ENCODE results near the gene FGF1. TPM values are rescaled to one million over a fixed set of nuclear protein-coding genes. Genes with fewer than 3 reads are reported as not detected.

Gene FGF1
- not detected for polyA plus RNA-seq

GRCh38 chr5:142685418-142686209, at the start of gene FGF1:
Gene FGF1, minus strand, starts transcription at chr5:142686090. Its CDS starts 71,963 bp downstream, at chr5:142614127.
- no peak for DNase-seq
- no peak within 1 kb of the TSS for H3K4me3 Mint-ChIP-seq

GRCh38 chr5:142727735-142728047, 41.8 kb upstream of the FGF1 start:
- Mint-ChIP-seq H3K36me3 (peaks cover 0 to 4% (median 0%) of the 10 kb centered on the region in 3 donors), H3K9me3 (no peaks in the 10 kb centered on the region), H3K27ac (no peak overlapping the region), H3K4me1 (peaks cover 9 to 10% of the 10 kb centered on the region in 2 donors), H3K4me3 (no peak overlapping the region), H3K27me3 (ENCODE audit: low read depth in 3 of 3) (peaks cover 0 to 3% (median 2%) of the 10 kb centered on the region in 3 donors)
- DNase-seq: no peak

More at GRCh38 chr5:142685418-142686209, at the start of gene FGF1:
- Mint-ChIP-seq H3K4me1 (no peaks in the 10 kb centered on the region), H3K36me3 (no peaks in the 10 kb centered on the region), H3K27ac (no peak within 1 kb of the TSS), H3K9me3 (peaks cover 0 to 2% (median 0%) of the 10 kb centered on the region in 6 donors), H3K27me3 (ENCODE audit: low read depth in 3 of 3) (peaks cover 1 to 7% (median 2%) of the 10 kb centered on the region in 3 donors)

GRCh38 chr5:142726188-142726731, 40.4 kb upstream of the FGF1 start:
- peaks cover 0 to 3% (median 2%) of the 10 kb centered on the region in 3 donors for H3K27me3 Mint-ChIP-seq (ENCODE audit: low read depth in 3 of 3)
- H3K4me1 Mint-ChIP-seq: peaks cover 1 to 5% of the 10 kb centered on the region in 2 donors
- DNase-seq: no peak
- H3K9me3 Mint-ChIP-seq: no peaks in the 10 kb centered on the region
- no peaks in the 10 kb centered on the region for H3K36me3 Mint-ChIP-seq
- H3K4me3 Mint-ChIP-seq: no peak overlapping the region
- H3K27ac Mint-ChIP-seq: no peak overlapping the region

- DNase-seq: no peak
- H3K27ac Mint-ChIP-seq: no peak overlapping the region
- peaks cover 0 to 3% (median 2%) of the 10 kb centered on the region in 3 donors for H3K27me3 Mint-ChIP-seq (ENCODE audit: low read depth in 3 of 3)
- H3K4me3 Mint-ChIP-seq: no peak overlapping the region
- H3K4me1 Mint-ChIP-seq: peaks cover 0 to 1% of the 10 kb centered on the region in 2 donors
- H3K9me3 Mint-ChIP-seq: no peaks in the 10 kb centered on the region
- H3K36me3 Mint-ChIP-seq: no peaks in the 10 kb centered on the region
Observed at GRCh38 chr5:142725231-142726187, 39.6 kb upstream of the FGF1 start.

- DNase-seq: no peak
- Mint-ChIP-seq H3K9me3 (no peaks in the 10 kb centered on the region), H3K27ac (no peak overlapping the region)
Observed at GRCh38 chr5:142724821-142725220, 38.9 kb upstream of the FGF1 start.

GRCh38 chr5:142722896-142723295, 37.0 kb upstream of the FGF1 start:
- no peaks in the 10 kb centered on the region for H3K9me3 Mint-ChIP-seq
- no peak overlapping the region for H3K27ac Mint-ChIP-seq
- no peak for DNase-seq
- no peaks in the 10 kb centered on the region for H3K36me3 Mint-ChIP-seq
- H3K4me1 Mint-ChIP-seq: peaks cover under 1 to 1% of the 10 kb centered on the region in 2 donors
- H3K27me3 Mint-ChIP-seq (ENCODE audit: low read depth in 3 of 3): peaks cover 0 to 4% (median 0%) of the 10 kb centered on the region in 3 donors
- H3K4me3 Mint-ChIP-seq: no peak overlapping the region

More at GRCh38 chr5:142724821-142725220, 38.9 kb upstream of the FGF1 start:
- H3K4me3 Mint-ChIP-seq: no peak overlapping the region
- H3K27me3 Mint-ChIP-seq (ENCODE audit: low read depth in 3 of 3): peaks cover 0 to 2% (median 0%) of the 10 kb centered on the region in 3 donors
- peaks cover 0 to 1% of the 10 kb centered on the region in 2 donors for H3K4me1 Mint-ChIP-seq
- no peaks in the 10 kb centered on the region for H3K36me3 Mint-ChIP-seq

GRCh38 chr5:142722146-142722545, 36.3 kb upstream of the FGF1 start:
- Mint-ChIP-seq H3K27ac (no peak overlapping the region), H3K4me1 (peaks cover 8% of the 10 kb centered on the region in 2 donors), H3K27me3 (ENCODE audit: low read depth in 3 of 3) (peaks cover 2 to 7% (median 2%) of the 10 kb centered on the region in 3 donors), H3K9me3 (no peaks in the 10 kb centered on the region), H3K36me3 (no peaks in the 10 kb centered on the region), H3K4me3 (no peak overlapping the region)
- DNase-seq: no peak

GRCh38 chr5:142720641-142721271, 34.9 kb upstream of the FGF1 start:
- H3K4me3 Mint-ChIP-seq: no peak overlapping the region
- H3K9me3 Mint-ChIP-seq: no peaks in the 10 kb centered on the region
- DNase-seq: no peak
- peaks cover 2 to 7% (median 2%) of the 10 kb centered on the region in 3 donors for H3K27me3 Mint-ChIP-seq (ENCODE audit: low read depth in 3 of 3)
- H3K27ac Mint-ChIP-seq: no peak overlapping the region
- no peaks in the 10 kb centered on the region for H3K36me3 Mint-ChIP-seq
- H3K4me1 Mint-ChIP-seq: peaks cover 8 to 15% of the 10 kb centered on the region in 2 donors

- H3K27me3 Mint-ChIP-seq (ENCODE audit: low read depth in 3 of 3): peaks cover 2 to 7% (median 2%) of the 10 kb centered on the region in 3 donors
- H3K4me1 Mint-ChIP-seq: peaks cover 7 to 15% of the 10 kb centered on the region in 2 donors
- H3K27ac Mint-ChIP-seq: no peak overlapping the region
- DNase-seq: no peak
- no peaks in the 10 kb centered on the region for H3K36me3 Mint-ChIP-seq
- no peaks in the 10 kb centered on the region for H3K9me3 Mint-ChIP-seq
- no peak overlapping the region for H3K4me3 Mint-ChIP-seq
Observed at GRCh38 chr5:142719836-142720370, 34.0 kb upstream of the FGF1 start.

GRCh38 chr5:142717582-142718215, 31.8 kb upstream of the FGF1 start:
- Mint-ChIP-seq H3K4me3 (no peak overlapping the region), H3K27me3 (ENCODE audit: low read depth in 3 of 3) (peaks cover 2 to 7% (median 2%) of the 10 kb centered on the region in 3 donors), H3K4me1 (peaks cover 20 to 30% of the 10 kb centered on the region in 2 donors), H3K27ac (peak overlapping the region in 1 of 6 donors; percentile 10), H3K36me3 (no peaks in the 10 kb centered on the region), H3K9me3 (no peaks in the 10 kb centered on the region)
- peak; percentile 35 to 52 (median 36) for DNase-seq

- H3K27ac Mint-ChIP-seq: no peak overlapping the region
- H3K4me1 Mint-ChIP-seq: peaks cover 26 to 38% of the 10 kb centered on the region in 2 donors
- H3K36me3 Mint-ChIP-seq: no peaks in the 10 kb centered on the region
- H3K27me3 Mint-ChIP-seq (ENCODE audit: low read depth in 3 of 3): peaks cover 2 to 7% (median 2%) of the 10 kb centered on the region in 3 donors
- DNase-seq: peak; percentile 12 to 26 (median 19)
- H3K9me3 Mint-ChIP-seq: no peaks in the 10 kb centered on the region
- no peak overlapping the region for H3K4me3 Mint-ChIP-seq
Observed at GRCh38 chr5:142716963-142717362, 31.1 kb upstream of the FGF1 start.

GRCh38 chr5:142715291-142715690, 29.4 kb upstream of the FGF1 start:
- Mint-ChIP-seq H3K27me3 (ENCODE audit: low read depth in 3 of 3) (peaks cover 2 to 7% (median 5%) of the 10 kb centered on the region in 3 donors), H3K4me1 (peaks cover 37 to 54% of the 10 kb centered on the region in 2 donors), H3K36me3 (peaks cover 0 to 4% (median 0%) of the 10 kb centered on the region in 3 donors), H3K27ac (no peak overlapping the region), H3K4me3 (no peak overlapping the region), H3K9me3 (peaks cover 0 to 3% (median 0%) of the 10 kb centered on the region in 6 donors)
- DNase-seq: no peak

Data from immature natural killer cell (primary cell).